Activated CD8-positive, alpha-beta T cell treated with anti-CD3 and anti-CD28 coated beads, Interleukin-2, amount 10 ng/mL, durations not matched to agents 7 days and 5 days (primary cell): ENCODE measurements around the gene DTNB. TPM values are rescaled to one million over a fixed set of nuclear protein-coding genes. Genes with fewer than 3 reads are reported as not detected.
"Not testable (repeated sequence)": the region's sequence is repeated elsewhere in the genome, so short reads cannot be mapped to it uniquely, and the experiment has no call there.

Experiments
- ATAC-seq: fragments of 150-1000 bp; cut with Tn5 transposase; one replicate; pipeline ENCODE4 v1.10.0; 2021; ENCODE audit warnings: moderate library complexity
- CTCF ChIA-PET: fragments of 350-600 bp; sonication (Branson Sonifier 250); formaldehyde crosslinking; loops from one replicate; lab custom pipeline; 2021; ENCODE audit warnings: antibody characterized with exemption; lab: Charles Lee
- POLR2A ChIA-PET: fragments of 350-600 bp; sonication (Branson Sonifier 250); formaldehyde crosslinking; loops from one replicate; lab custom pipeline; 2021; ENCODE audit warnings: antibody characterized with exemption; lab: Charles Lee
- DNase-seq: peaks from one replicate; pipeline ENCODE4 v3.0.0-alpha.2; 2020
- H3K27ac Mint-ChIP-seq: one replicate; pipeline ENCODE4 v1.8.0; 2021; ENCODE audit warnings: mild to moderate bottlenecking, mixed read lengths
- H3K27me3 Mint-ChIP-seq: one replicate; pipeline ENCODE4 v1.8.0; 2021; ENCODE audit warnings: low read depth, mixed read lengths
- H3K36me3 Mint-ChIP-seq: one replicate; pipeline ENCODE4 v1.8.0; 2021; ENCODE audit warnings: low read depth, mixed read lengths
- H3K4me1 Mint-ChIP-seq: one replicate; pipeline ENCODE4 v1.8.0; 2021; ENCODE audit warnings: low read depth, mixed read lengths
- H3K4me3 Mint-ChIP-seq: one replicate; pipeline ENCODE4 v1.8.0; 2021; ENCODE audit warnings: mild to moderate bottlenecking, mixed read lengths
- H3K9me3 Mint-ChIP-seq: one replicate; pipeline ENCODE4 v1.8.0; 2022; ENCODE audit warnings: mixed read lengths; ENCODE audit not compliant: insufficient read depth
- total RNA-seq, 2 experiments: library from RNA; stranded (reverse); gene quantifications; one replicate each; pipeline ENCODE4 v1.2.3, GENCODE V29; 2021

Gene DTNB
- 10 to 100 TPM; 29.2 to 31.2 TPM for total RNA-seq

DNA sequence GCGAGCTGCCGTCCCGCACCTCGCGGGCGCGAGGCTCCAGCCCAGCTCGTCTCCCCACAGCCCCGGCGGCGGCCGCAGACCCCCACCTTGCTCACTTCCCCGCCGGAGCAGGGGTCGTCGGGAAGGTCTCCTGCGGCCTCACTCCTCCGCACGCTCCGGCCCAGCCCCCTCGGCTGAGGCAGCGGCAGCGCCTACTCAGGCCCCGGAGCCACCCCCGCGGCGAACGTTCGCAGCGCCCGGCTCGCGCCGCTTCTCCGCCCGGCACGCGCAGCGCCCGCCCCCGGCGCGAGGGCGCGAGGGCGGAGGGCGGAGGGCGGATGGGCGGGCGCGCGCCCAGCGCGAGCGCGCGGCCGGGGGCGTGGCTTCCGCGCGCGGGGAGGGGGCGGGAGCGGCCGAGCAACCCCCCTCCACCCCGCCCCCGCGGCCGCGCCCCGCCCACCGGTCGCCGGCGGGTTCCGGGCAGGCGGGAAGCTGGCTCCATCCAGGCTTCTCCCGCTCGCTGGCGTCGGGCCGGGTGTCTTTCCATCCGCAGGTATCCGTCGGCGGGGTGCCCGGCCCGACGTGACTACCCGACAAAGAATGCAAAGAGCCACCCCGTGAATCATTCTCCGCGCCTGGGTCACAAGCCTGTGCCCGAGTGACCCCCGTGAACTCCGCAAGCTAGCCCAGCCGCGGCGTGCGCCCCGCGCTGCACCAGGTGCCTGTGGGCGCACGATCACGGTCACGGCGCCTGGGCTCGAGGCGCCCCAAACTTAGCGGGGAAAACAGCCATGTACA is at the start of gene DTNB:
Gene DTNB (minus strand): TSS at position 278 of the 777 bp plus-strand sequence. CDS start 20,917 bp downstream, outside the sequence.
- peaks cover 20% of the 10 kb centered on the region for H3K27me3 Mint-ChIP-seq
- ATAC-seq = peak; percentile 83
- peak within 1 kb of the TSS; percentile 72 for H3K27ac Mint-ChIP-seq
- peak within 1 kb of the TSS; percentile 81 for H3K4me3 Mint-ChIP-seq
- POLR2A ChIA-PET = interaction anchor here (0.5 to 1.3 kb wide), 3 partner anchors 26 to 502 kb away, joined by 3 to 5 read pairs (median 3); no protein-coding TSS in a partner anchor
- CTCF ChIA-PET = interaction anchor here (0.8 to 1.8 kb wide), 7 partner anchors 9 to 512 kb away, joined by 3 to 6 read pairs (median 4); no protein-coding TSS in a partner anchor
- no peaks in the 10 kb centered on the region for H3K9me3 Mint-ChIP-seq
- peak; percentile 79 for DNase-seq
- H3K36me3 Mint-ChIP-seq = no peaks in the 10 kb centered on the region
- peaks cover 22% of the 10 kb centered on the region for H3K4me1 Mint-ChIP-seq

- Mint-ChIP-seq H3K27ac (no peak overlapping the region), H3K4me1 (peaks cover 5% of the 10 kb centered on the region), H3K27me3 (peaks cover 12% of the 10 kb centered on the region), H3K4me3 (no peak overlapping the region), H3K36me3 (no peaks in the 10 kb centered on the region), H3K9me3 (no peaks in the 10 kb centered on the region)
- ATAC-seq = no peak
- DNase-seq = no peak
- ChIA-PET POLR2A (no interaction called here), CTCF (interaction anchor here (0.7 to 1.0 kb wide), 2 partner anchors 13 to 104 kb away, joined by 3 read pairs; no protein-coding TSS in a partner anchor)
Observed at GRCh38 chr2:25722224-25722623, 48.8 kb upstream of the DTNB start.

- H3K9me3 Mint-ChIP-seq = no peaks in the 10 kb centered on the region
- peaks cover 14% of the 10 kb centered on the region for H3K27me3 Mint-ChIP-seq
- ATAC-seq (no peak), DNase-seq (no peak)
- peaks cover 5% of the 10 kb centered on the region for H3K4me1 Mint-ChIP-seq
- ChIA-PET CTCF (no interaction called here), POLR2A (no interaction called here)
- no peak overlapping the region for H3K4me3 Mint-ChIP-seq
- no peak overlapping the region for H3K27ac Mint-ChIP-seq
- no peaks in the 10 kb centered on the region for H3K36me3 Mint-ChIP-seq
Observed at GRCh38 chr2:25720575-25720974, 47.2 kb upstream of the DTNB start.

DNA sequence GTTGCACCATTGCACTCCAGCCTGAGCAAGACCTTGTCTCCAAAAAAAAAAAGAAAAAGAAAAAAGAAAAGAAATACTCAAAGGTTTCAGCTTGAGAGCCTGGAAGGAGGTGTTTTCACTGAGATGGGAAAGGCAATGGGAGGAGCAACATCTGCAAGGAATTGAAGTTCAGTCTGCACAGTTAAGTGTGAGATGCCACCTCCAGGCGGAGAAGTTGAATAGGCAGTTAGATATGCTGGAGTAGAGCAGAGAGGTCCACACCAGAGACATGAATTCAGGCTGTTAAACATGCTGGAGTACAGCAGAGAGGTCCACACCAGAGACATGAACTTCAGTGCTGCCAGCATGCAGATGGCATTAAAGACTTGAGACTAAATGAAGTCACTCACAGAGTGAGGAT is 41.4 kb upstream of the DTNB start:
- Mint-ChIP-seq H3K36me3 (no peaks in the 10 kb centered on the region), H3K4me3 (no peak overlapping the region), H3K9me3 (no peaks in the 10 kb centered on the region), H3K27me3 (peaks cover 15% of the 10 kb centered on the region), H3K4me1 (peaks cover 15% of the 10 kb centered on the region), H3K27ac (no peak overlapping the region)
- CTCF ChIA-PET = interaction anchor here (3.1 to 3.5 kb wide), 2 partner anchors 15 to 107 kb away, joined by 16 to 19 read pairs; no protein-coding TSS in a partner anchor
- DNase-seq (no peak), ATAC-seq (no peak)
- POLR2A ChIA-PET = no interaction called here

DNA sequence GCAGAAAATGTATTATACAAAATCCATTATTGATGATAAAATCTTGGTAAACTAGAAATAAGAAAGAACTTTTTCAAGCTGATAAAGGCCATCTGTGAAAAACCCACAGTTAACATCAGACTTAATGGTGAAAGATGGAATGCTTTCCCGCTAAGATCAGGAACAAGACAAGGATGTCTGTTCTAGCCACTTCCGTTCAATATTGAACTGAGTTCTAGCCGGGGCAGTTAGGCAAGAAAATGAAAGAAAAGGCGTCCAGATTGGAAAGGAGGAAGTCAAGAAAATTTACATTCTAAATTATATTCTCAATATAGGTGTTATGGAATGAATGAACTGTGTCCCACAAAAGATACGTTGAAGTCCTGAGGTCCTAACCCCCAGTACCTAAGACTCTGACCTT is 39.1 kb upstream of the DTNB start:
- no peaks in the 10 kb centered on the region for H3K36me3 Mint-ChIP-seq
- no peaks in the 10 kb centered on the region for H3K9me3 Mint-ChIP-seq
- H3K4me1 Mint-ChIP-seq = peaks cover 10% of the 10 kb centered on the region
- no peak overlapping the region for H3K4me3 Mint-ChIP-seq
- DNase-seq = no peak
- ChIA-PET CTCF (interaction anchor here (1.5 kb wide), 1 partner anchor 105 kb away, joined by 3 read pairs; no protein-coding TSS in a partner anchor), POLR2A (no interaction called here)
- H3K27me3 Mint-ChIP-seq = peaks cover 14% of the 10 kb centered on the region
- H3K27ac Mint-ChIP-seq = no peak overlapping the region
- ATAC-seq = no peak

DNA sequence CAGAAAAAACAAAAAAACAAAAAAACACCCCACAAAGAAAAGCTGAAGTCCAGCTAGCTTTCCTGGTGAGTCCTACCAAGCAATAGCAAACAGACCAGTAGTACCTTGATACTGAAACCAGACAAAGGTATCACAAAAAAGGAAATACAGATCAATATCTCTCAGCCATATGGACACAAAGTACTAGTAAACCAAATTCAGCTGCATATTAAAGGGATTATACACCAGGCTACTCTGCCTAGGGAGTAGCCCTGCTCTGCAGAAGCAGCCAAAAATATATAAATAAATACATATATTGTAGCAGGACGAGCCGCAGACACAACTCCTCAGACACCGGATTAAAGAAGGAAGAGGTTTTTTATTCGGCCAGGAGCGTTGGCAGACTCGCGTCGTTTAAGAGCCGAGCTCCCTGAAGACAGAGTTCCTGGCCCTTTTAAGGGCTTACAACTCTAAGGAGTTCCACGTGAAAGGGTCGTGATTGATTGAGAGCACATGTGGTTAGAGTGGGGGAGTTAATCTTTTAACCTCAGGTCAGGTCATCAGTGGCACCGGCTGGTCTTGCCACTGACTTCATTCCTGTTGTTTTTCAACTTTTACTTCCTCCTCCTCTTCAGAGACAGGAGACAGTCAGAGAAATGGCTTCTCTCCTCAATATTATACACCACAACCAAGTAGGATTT is 38.4 kb upstream of the DTNB start:
- POLR2A ChIA-PET = no interaction called here
- peak overlapping the region; percentile 26 for H3K27ac Mint-ChIP-seq
- H3K36me3 Mint-ChIP-seq = no peaks in the 10 kb centered on the region
- ATAC-seq (no peak), DNase-seq (no peak)
- H3K9me3 Mint-ChIP-seq = no peaks in the 10 kb centered on the region
- H3K4me1 Mint-ChIP-seq = peaks cover 10% of the 10 kb centered on the region
- H3K4me3 Mint-ChIP-seq = peak overlapping the region; percentile 47
- CTCF ChIA-PET = interaction anchor here (1.5 to 3.6 kb wide), 2 partner anchors 11 to 105 kb away, joined by 3 to 20 read pairs; no protein-coding TSS in a partner anchor
- H3K27me3 Mint-ChIP-seq = peaks cover 14% of the 10 kb centered on the region

DNA sequence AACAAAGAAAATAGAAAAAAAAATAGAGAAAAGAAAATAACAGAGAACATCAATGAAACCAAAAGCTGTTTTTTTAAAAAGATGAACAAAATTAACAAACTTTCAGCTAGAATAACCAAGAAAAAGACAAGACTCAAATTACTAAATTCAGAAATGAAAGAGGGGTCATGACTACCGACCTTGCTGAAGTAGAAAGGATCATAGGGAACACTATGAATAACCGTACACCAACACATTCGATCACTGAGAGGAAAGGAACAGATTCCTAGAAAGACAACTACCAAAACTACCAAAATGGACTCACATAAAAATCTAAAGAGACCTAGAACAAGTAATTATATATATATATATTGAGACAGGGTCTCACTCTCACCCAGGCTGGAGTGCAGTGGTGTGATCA is 37.4 kb upstream of the DTNB start:
- no peaks in the 10 kb centered on the region for H3K36me3 Mint-ChIP-seq
- CTCF ChIA-PET = interaction anchor here (0.6 to 3.6 kb wide), 7 partner anchors 10 to 299 kb away, joined by 3 to 20 read pairs (median 3); no protein-coding TSS in a partner anchor
- H3K4me1 Mint-ChIP-seq = peaks cover 10% of the 10 kb centered on the region
- H3K27ac Mint-ChIP-seq = no peak overlapping the region
- H3K4me3 Mint-ChIP-seq = no peak overlapping the region
- no peak for ATAC-seq
- no peak for DNase-seq
- H3K9me3 Mint-ChIP-seq = no peaks in the 10 kb centered on the region
- POLR2A ChIA-PET = no interaction called here
- peaks cover 12% of the 10 kb centered on the region for H3K27me3 Mint-ChIP-seq

GRCh38 chr2:25709349-25709748 is 36.0 kb upstream of the DTNB start:
- no peak overlapping the region for H3K27ac Mint-ChIP-seq
- peaks cover 12% of the 10 kb centered on the region for H3K27me3 Mint-ChIP-seq
- ATAC-seq (no peak), DNase-seq (no peak)
- POLR2A ChIA-PET = interaction anchor here (1.0 kb wide), 1 partner anchor 11 kb away, joined by 3 read pairs; no protein-coding TSS in a partner anchor
- CTCF ChIA-PET = interaction anchor here (0.8 to 3.6 kb wide), 5 partner anchors 9 to 103 kb away, joined by 3 to 20 read pairs (median 3); no protein-coding TSS in a partner anchor
- peaks cover 10% of the 10 kb centered on the region for H3K4me1 Mint-ChIP-seq
- H3K4me3 Mint-ChIP-seq = no peak overlapping the region
- H3K9me3 Mint-ChIP-seq = no peaks in the 10 kb centered on the region
- no peaks in the 10 kb centered on the region for H3K36me3 Mint-ChIP-seq

GRCh38 chr2:25707927-25708590 is 34.7 kb upstream of the DTNB start:
- no peak overlapping the region for H3K27ac Mint-ChIP-seq
- no peak for ATAC-seq
- CTCF ChIA-PET = interaction anchor here (0.6 kb wide), 1 partner anchor 1975 kb away, joined by 3 read pairs; no protein-coding TSS in a partner anchor
- H3K4me1 Mint-ChIP-seq = peaks cover 10% of the 10 kb centered on the region
- no peak for DNase-seq
- H3K9me3 Mint-ChIP-seq = no peaks in the 10 kb centered on the region
- H3K27me3 Mint-ChIP-seq = peaks cover 6% of the 10 kb centered on the region
- POLR2A ChIA-PET = no interaction called here
- no peaks in the 10 kb centered on the region for H3K36me3 Mint-ChIP-seq
- no peak overlapping the region for H3K4me3 Mint-ChIP-seq

DNA sequence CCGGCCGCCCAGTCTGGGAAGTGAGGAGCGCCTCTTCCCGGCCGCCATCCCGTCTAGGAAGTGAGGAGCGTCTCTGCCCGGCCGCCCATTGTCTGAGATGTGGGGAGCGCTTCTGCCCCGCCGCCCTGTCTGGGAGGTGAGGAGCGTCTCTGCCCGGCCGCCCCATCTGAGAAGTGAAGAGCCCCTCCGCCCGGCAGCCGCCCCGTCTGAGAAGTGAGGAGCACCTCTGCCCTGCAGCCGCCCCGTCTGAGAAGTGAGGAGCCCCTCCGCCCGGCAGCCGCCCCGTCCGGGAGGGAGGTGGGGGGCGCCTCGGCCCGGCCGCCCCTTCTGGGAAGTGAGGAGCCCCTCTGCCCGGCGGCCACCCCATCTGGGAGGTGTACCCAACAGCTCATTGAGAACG is 32.2 kb upstream of the DTNB start:
- DNase-seq, H3K27ac Mint-ChIP-seq, CTCF ChIA-PET, H3K4me1 Mint-ChIP-seq, H3K9me3 Mint-ChIP-seq, H3K36me3 Mint-ChIP-seq, POLR2A ChIA-PET, ATAC-seq, H3K27me3 Mint-ChIP-seq, H3K4me3 Mint-ChIP-seq: not testable (repeated sequence)

GRCh38 chr2:25701801-25702200 is 28.4 kb upstream of the DTNB start:
- no peak overlapping the region for H3K4me3 Mint-ChIP-seq
- no peak overlapping the region for H3K27ac Mint-ChIP-seq
- CTCF ChIA-PET = interaction anchor here (0.9 to 6.8 kb wide), 6 partner anchors 12 to 432 kb away, joined by 3 to 132 read pairs (median 12); no protein-coding TSS in a partner anchor
- H3K36me3 Mint-ChIP-seq = no peaks in the 10 kb centered on the region
- POLR2A ChIA-PET = no interaction called here
- ATAC-seq (no peak), DNase-seq (no peak)
- H3K9me3 Mint-ChIP-seq = no peaks in the 10 kb centered on the region
- no peaks in the 10 kb centered on the region for H3K27me3 Mint-ChIP-seq
- H3K4me1 Mint-ChIP-seq = no peaks in the 10 kb centered on the region
